GM12892 (cell line): ENCODE data around the gene TRPC6.

Source experiments
- POLR2A ChIP-seq: IDR thresholded peaks from 2 replicates; pipeline ENCODE4 v1.6.1; 2011; ENCODE audit warnings: low read depth, low read length, control low read depth
- POLR2AphosphoS5 ChIP-seq: IDR thresholded peaks from 2 replicates; pipeline ENCODE4 v1.6.1; 2011; ENCODE audit warnings: low read depth, low read length, control low read depth

- TF ChIP-seq POLR2A (no peak), POLR2AphosphoS5 (no peak)
These were observed 17.2 kb downstream of the TRPC6 start for GRCh38 chr11:101566626-101567025.
